GM12873 (cell line): ENCODE results near the gene CDT1.

Experiments
- TF ChIP-seq, protein P1 (sequence below): IDR thresholded peaks from 2 replicates; pipeline ENCODE4 v1.5.1; 2012; ENCODE audit warnings: low read depth, mild to moderate bottlenecking, moderate library complexity, low read length, control low read depth; ENCODE audit not compliant: insufficient read depth; ENCODE audit errors: missing control alignments

CDT1 gene

DNA sequence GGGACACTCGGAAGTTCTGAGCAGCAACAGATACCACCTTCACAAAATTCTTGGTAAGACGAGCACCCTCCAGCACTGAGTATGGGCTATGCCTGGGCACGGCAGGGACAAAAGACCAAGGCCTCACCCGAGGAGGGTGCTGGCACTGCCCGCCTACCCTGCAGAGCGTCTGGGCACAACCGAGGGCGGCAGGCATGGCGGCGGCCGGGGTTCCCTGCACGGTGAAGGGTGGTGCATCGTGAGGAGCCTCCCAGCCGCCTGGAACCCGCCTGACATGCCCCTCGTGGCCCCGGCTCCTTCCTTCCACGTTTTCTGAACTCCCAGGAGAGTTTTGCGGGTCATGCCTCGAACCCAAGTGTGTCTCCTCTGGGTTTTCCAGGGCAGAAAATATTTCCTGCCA is 34.2 kb downstream of the CDT1 start:
- TF ChIP-seq, protein P1, sequence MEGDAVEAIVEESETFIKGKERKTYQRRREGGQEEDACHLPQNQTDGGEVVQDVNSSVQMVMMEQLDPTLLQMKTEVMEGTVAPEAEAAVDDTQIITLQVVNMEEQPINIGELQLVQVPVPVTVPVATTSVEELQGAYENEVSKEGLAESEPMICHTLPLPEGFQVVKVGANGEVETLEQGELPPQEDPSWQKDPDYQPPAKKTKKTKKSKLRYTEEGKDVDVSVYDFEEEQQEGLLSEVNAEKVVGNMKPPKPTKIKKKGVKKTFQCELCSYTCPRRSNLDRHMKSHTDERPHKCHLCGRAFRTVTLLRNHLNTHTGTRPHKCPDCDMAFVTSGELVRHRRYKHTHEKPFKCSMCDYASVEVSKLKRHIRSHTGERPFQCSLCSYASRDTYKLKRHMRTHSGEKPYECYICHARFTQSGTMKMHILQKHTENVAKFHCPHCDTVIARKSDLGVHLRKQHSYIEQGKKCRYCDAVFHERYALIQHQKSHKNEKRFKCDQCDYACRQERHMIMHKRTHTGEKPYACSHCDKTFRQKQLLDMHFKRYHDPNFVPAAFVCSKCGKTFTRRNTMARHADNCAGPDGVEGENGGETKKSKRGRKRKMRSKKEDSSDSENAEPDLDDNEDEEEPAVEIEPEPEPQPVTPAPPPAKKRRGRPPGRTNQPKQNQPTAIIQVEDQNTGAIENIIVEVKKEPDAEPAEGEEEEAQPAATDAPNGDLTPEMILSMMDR, result no peak

DNA sequence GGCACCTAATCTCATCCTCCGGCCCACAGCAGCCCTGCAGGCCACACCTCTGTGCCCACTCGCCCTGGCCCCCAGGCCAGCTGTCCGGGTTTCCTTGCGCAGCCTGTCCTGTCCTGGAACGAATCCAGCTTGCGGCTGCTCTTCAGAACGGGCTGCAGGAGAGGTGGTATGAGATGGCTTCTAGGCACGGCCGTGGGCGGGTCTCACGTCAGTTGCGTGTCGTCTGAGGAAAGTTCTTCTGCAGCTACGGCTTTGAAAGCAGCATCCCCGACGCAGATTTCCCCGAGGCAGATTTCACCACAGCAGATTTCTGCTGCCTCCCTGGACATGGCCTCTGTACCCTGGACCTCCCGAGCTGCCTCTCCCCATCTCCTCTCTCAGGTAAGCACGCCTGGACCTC is 35.0 kb downstream of the CDT1 start:
- TF ChIP-seq, protein P1, result no peak

DNA sequence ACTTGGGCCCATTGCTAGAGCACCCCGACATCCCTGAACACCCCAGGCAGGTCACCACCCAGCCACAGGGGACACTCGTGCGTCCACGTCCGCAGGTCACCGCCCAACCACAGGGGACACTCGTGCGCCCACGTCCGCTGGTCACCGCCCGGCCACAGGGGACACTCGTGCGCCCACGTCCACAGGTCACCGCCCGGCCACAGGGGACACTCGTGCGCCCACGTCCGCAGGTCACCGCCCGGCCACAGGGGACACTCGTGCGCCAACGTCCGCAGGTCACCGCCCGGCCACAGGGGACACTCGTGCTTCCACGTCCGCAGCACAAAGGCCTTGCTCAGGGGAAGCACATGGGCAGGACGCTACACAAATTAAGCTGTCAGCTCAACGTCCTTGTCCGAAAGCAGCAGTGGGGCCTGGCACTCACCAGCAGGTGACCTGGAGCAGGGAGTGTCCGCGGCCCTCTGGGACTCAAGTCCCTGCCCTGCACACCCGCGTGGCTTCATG is 35.5 kb downstream of the CDT1 start:
- TF ChIP-seq, protein P1, result peak; percentile 29

DNA sequence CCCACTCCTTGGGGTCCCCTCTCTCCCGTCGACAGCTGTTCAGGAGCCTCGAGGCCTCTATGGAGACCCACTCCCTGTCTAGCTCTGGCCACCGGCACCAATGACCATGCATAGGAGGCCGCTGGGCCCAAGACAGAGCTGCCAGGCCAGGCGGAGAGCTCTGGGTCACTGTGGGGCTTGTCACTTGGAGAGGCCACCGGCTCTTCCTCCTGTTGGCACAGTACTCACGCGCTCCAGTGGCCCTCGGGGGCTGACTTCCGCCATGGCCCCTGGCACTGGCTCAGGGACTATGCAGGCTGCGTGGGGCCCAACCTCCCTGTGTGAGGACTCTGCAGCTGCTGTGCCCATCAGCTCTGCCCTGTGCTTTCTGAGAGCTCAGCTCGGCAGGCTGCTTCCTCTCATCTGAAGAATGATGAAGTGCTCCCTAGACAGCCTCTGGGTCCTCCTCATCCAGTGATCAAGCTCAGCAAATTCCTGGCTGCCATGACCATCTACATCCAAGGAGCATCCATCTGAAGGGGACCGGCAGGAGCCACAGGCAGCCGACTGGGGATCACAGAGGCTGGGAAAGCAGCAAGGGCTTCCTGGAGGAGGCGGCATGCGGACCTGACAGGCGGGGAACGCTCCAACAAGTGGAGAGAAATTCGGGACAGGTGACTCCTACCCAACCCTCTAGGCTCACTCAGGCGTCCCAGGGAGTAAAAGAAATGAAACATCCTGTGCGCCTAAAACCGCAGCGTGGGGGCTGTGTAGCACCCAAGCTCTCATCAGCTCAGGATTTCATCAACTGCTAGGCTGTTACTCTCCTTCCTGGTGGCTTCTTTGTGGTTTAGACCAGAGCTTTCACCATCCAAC is 36.4 kb downstream of the CDT1 start:
- TF ChIP-seq, protein P1, result no peak

DNA sequence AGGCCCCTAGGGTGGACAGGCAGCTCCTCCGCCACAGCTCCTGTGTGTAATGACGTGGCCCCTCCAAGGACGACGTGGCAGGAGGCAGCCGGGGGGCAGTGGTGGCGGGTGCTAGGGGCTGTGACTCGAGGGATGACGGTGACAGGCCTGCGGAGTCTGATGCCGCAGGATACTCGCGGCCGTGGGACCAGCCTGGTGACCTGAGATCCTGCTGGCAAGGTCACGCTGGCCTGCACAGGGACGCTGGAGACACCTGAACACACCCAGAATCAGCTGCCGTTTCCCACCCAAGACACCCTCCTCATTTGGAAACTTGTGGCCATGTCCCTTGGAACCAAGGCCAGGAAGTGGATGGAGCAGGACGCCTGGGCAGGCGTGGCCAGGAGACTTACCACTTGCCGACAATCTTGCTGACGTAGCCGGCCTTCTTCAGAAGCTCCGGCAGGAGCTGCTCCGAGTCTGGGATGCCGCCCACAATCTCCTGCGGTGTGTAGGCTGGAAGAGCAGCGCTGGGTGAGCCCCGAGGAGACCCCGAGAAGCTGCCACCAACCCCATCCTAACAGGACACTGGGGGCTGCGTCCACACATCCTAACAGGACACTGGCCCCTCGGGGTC is 37.1 kb downstream of the CDT1 start:
- TF ChIP-seq, protein P1, result no peak

DNA sequence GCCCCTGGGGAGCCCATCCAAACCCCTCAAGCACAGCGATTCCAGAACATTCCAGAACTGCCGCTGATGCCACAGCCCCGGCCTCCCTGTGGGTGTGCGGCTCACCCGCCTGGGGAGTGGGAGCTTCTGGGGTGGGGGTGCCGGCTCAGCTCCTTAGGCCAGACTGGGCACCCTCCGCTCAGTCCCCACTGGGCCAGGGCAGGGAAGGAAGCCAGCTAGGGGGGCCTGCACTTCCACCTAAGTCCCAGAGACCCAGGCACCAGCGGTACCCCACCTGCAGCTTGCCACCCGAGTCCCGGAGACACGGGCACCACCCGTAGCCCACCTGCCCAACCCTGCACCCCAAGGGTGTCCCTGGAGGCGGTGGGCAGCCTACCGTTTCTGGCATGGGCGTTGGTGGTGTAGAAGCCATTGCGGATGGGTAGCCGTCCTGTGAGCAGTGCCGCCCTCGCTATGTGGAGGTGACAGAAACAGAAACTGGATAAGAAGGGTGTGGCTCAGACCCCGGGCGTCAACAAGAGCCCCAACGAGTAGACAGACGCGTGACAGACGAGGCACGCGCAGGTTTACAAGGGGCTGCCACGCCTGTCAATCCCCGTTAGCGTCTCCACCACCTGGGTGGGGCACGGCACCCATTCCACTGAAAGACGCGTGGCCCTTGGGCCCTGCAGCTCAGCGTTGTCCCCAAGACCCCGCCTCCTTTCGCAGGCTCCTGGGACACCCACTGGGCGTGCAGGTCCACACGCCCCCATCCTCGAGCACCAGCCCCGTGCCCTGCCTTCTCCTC is 38.1 kb downstream of the CDT1 start:
- TF ChIP-seq, protein P1, result no peak

DNA sequence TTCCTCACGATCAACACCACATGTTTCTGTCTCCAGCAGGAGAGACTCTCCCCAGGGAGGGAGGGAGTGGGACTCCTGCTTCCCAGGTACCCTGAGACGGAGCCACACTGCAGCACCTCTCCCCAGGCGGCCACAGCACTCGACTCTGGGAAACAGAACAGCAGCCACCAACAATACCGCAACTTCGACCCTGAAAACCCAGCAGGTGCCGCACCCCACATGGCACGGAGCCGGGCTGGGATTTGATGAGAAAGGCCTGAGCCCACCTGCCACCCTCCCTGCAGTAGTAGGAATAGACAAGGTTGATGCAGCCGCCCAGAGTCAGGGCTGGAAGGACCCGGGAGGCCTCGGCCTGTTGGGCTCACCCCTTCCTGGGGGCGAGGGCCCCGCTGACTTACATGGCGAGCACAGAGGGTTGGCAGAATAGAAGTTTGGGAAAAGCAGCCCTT is 38.7 kb downstream of the CDT1 start:
- TF ChIP-seq, protein P1, result no peak
